ENCODE data around the gene ARFGAP3.
"Not testable (repeated sequence)": the region's sequence is repeated elsewhere in the genome, so short reads cannot be mapped to it uniquely, and the experiment has no call there.

The ARFGAP3 gene

DNA sequence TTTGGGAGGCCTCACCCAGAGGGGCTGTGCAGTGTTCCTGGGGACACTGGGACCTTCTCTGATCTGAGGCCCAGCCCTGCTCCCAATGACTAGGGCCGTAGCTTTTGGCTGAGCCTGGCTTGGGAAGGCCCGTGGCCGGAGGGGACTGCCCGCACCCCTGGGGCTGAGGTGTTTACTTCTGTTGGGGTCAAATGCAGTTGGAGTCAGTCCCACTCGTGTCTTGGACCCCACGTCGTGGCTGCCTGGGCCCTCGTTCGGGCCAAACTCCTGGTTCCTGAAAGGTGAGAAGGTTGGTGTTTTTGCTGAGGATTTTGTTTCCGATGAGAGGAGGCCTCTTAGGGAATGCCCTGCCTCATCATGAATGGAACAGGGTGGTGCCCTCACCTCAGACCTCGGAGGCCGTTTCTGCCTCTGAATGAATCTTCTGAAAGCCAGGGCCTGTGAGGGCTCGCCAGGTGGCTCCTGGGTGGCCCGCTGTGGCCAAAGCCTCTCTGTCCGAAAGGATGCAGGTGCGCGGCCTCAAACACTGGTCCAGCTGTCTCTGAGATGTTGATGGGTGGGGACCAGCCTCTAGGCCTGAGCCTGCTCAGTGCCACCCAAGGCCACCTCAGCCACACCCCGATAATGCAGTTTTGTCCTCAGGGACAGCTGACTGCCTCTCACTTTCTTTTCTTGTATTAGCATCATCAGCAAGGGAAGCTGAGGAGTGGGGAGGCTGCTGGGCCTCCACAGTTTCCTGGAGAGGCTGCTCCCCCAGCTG lies 96.1 kb downstream of the ARFGAP3 start:
- no peak for DNase-seq

DNA sequence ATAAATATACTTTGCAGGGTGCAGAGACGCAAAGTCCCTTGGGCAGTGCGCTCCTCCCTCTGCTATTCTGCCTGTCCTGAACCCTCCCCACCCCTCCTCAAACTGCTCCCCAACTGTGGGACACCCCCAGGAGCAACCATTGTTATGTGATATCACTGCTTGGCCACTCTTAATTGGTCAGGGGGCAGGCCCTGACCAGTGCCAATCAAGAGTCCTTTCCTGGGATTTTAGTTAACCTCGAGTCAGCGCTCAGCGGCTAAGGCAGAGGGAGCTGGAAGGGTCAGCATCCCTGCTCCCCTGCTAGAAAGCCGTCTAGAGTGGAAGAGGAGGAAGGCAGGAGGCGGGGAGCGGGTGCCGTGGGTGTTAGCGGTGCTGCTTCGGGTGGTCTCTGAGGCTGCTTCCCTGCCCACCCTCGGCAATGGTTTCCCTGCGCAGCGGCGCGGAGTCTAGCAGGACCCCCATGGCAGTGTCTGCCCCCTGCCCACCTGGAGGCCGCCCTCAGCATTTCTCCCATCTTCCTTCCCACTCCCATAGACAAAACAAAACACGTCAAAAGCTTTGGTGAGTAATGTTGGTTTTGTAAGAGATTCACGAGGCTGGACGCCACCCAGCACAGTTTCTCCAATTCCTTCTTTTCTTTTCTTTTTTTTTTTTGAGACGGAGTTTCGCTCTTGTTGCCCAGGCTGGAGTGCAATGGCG lies 98.0 kb downstream of the ARFGAP3 start:
- DNase-seq = no peak

- DNase-seq = not testable (repeated sequence)
Observed at GRCh38 chr22:42755553-42755952, 101.5 kb downstream of the ARFGAP3 start.

DNA sequence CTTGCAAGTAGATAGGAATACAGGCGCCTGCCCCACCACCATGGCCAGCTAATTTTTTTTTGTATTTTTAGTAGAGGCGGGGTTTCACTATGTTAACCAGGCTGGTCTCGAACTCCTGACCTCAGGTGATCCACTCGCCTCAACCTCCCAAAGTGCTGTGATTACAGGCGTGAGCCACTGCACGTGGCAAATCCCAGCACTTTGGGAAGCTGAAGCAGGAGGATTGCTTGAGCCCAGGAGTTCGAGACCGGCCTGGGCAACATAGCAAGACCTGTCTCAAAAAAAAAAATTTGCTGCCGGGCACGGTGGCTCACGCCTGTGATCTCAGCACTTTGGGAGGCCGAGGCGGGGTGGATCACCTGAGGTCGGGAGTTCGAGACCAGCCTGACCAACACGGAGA lies 102.0 kb downstream of the ARFGAP3 start:
- not testable (repeated sequence) for DNase-seq

- DNase-seq = no peak
Observed at GRCh38 chr22:42754658-42755057, 102.4 kb downstream of the ARFGAP3 start.

DNA sequence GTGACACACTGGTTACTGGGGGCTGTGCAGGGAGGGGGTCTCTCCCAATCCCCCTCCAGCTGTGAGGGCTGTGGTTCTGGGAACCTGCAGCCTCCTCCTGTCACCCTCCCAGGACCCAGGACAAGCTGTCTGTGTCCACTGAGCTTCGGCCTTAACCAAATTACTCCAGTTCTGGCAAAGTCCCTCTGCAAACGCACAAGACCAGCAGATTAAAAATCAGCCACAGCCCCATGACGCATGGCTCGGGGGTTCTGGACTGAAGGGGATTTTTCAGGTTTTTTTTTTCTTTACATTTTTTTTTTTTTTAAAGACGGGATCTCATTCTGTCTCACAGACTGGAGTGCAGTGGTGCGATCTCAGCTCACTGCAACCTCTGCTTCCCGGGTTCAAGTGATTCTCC lies 104.2 kb downstream of the ARFGAP3 start:
- no peak for DNase-seq

GRCh38 chr22:42752230-42752746 lies 104.8 kb downstream of the ARFGAP3 start:
- DNase-seq = no peak

- not testable (repeated sequence) for DNase-seq
Observed at GRCh38 chr22:42750421-42750820, 106.7 kb downstream of the ARFGAP3 start.

GRCh38 chr22:42747701-42748513 lies 109.2 kb downstream of the ARFGAP3 start:
- no peak for DNase-seq
